ENCODE measurements around the gene CEACAM8.
"Not testable (repeated sequence)": the region's sequence is repeated elsewhere in the genome, so short reads cannot be mapped to it uniquely, and the experiment has no call there.

CEACAM8 gene

GRCh38 chr19:42549067-42549466 lies 45.7 kb downstream of the CEACAM8 start:
- DNase-seq; in situ Hi-C loops (cut with MboI; ENCODE audit: low pct_unique_long_range_greater_than_20kb, low sequenced_read_pairs): not testable (repeated sequence)

- in situ Hi-C loops (cut with MboI; ENCODE audit: low pct_unique_long_range_greater_than_20kb, low sequenced_read_pairs) = no loop called here
- no peak for DNase-seq
Measured at GRCh38 chr19:42548552-42548951, 46.2 kb downstream of the CEACAM8 start.

- in situ Hi-C loops (cut with MboI; ENCODE audit: low pct_unique_long_range_greater_than_20kb, low sequenced_read_pairs) = no loop called here
- no peak for DNase-seq
Measured at GRCh38 chr19:42547929-42548328, 46.8 kb downstream of the CEACAM8 start.

- no peak for DNase-seq
- in situ Hi-C loops (cut with MboI; ENCODE audit: low pct_unique_long_range_greater_than_20kb, low sequenced_read_pairs) = no loop called here
Measured at GRCh38 chr19:42546831-42547500, 47.8 kb downstream of the CEACAM8 start.

- in situ Hi-C loops (cut with MboI; ENCODE audit: low pct_unique_long_range_greater_than_20kb, low sequenced_read_pairs) = no loop called here
- no peak for DNase-seq
Measured at GRCh38 chr19:42544146-42544545, 50.6 kb downstream of the CEACAM8 start.

- no peak for DNase-seq
- in situ Hi-C loops (cut with MboI; ENCODE audit: low pct_unique_long_range_greater_than_20kb, low sequenced_read_pairs) = no loop called here
Measured at GRCh38 chr19:42542791-42543190, 51.9 kb downstream of the CEACAM8 start.

GRCh38 chr19:42540071-42540553 lies 54.6 kb downstream of the CEACAM8 start:
- no peak for DNase-seq
- in situ Hi-C loops (cut with MboI; ENCODE audit: low pct_unique_long_range_greater_than_20kb, low sequenced_read_pairs) = no loop called here

GRCh38 chr19:42538841-42539709 lies 55.6 kb downstream of the CEACAM8 start:
- no peak for DNase-seq
- in situ Hi-C loops (cut with MboI; ENCODE audit: low pct_unique_long_range_greater_than_20kb, low sequenced_read_pairs) = no loop called here

GRCh38 chr19:42535276-42535675 lies 59.4 kb downstream of the CEACAM8 start:
- DNase-seq; in situ Hi-C loops (cut with MboI; ENCODE audit: low pct_unique_long_range_greater_than_20kb, low sequenced_read_pairs): not testable (repeated sequence)

GRCh38 chr19:42534391-42534790 lies 60.3 kb downstream of the CEACAM8 start:
- no peak for DNase-seq
- in situ Hi-C loops (cut with MboI; ENCODE audit: low pct_unique_long_range_greater_than_20kb, low sequenced_read_pairs) = no loop called here

GRCh38 chr19:42532891-42533290 lies 61.8 kb downstream of the CEACAM8 start:
- DNase-seq = no peak
- in situ Hi-C loops (cut with MboI; ENCODE audit: low pct_unique_long_range_greater_than_20kb, low sequenced_read_pairs) = no loop called here

- DNase-seq = no peak
- in situ Hi-C loops (cut with MboI; ENCODE audit: low pct_unique_long_range_greater_than_20kb, low sequenced_read_pairs) = no loop called here
Measured at GRCh38 chr19:42531313-42531712, 63.4 kb downstream of the CEACAM8 start.

Measured in KBM-7 (cell line).